ENCODE results near the gene VWA1.

DNA sequence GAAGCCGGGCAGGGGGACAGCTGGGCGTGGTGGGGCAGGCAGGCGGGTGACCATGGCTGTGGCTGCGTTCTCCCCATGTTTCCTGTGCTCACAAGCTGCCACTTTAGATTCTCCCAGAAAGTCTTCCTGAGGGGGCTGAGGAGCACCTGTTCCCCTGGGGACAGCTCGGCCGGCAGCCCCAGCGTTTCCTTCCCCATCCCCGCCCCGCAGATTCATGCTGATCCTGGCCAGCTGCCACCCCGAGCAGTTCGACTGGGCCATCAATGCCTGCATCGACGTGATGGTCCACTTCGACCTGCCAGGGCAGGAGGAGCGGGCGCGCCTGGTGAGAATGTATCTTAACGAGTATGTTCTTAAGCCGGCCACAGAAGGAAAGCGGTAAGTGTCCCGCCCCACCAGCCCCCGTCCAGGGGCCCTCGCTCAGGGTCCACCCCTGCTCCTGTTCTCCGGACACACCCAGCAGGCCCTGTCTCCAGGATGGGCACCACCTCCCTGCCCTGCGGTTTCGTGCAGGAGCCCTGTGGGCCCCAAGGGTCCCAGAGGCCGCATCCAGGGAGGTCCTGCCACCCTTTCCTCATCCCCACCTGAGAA is 25.1 kb downstream of the VWA1 start:
- TF ChIP-seq CTCF (conservative IDR thresholded peaks at IDR 0.05) (no peak), EZH2 (IDR thresholded peaks at IDR 0.05; ENCODE audit: low read depth) (no peak)
